Measurements from ENCODE around the gene PDCD1.
"Not testable (repeated sequence)": the region's sequence is repeated elsewhere in the genome, so short reads cannot be mapped to it uniquely, and the experiment has no call there.

PDCD1 gene

GRCh38 chr2:241800198-241800903 is 58.3 kb downstream of the PDCD1 start:
- not testable (repeated sequence) for DNase-seq (ENCODE audit: low read depth)

Measured in ELR (cell line).